GM11168 (cell line): ENCODE measurements around the gene TMEM63A.
"Not testable (repeated sequence)": the region's sequence is repeated elsewhere in the genome, so short reads cannot be mapped to it uniquely, and the experiment has no call there.

ENCODE experiments used
- in situ Hi-C: fragments of 300-500 bp; cut with MboI; formaldehyde crosslinking; loops from one replicate; pipeline ENCODE4 v1.12.0; 2022; ENCODE audit warnings: low sequenced_read_pairs; ENCODE audit not compliant: unreplicated experiment

The TMEM63A gene

GRCh38 chr1:225881959-225882693 is at the start of gene TMEM63A:
Gene TMEM63A, minus strand, starts transcription at chr1:225882380. Its CDS starts 4,800 bp downstream, at chr1:225877580.
- in situ Hi-C loops, result no loop called here

DNA sequence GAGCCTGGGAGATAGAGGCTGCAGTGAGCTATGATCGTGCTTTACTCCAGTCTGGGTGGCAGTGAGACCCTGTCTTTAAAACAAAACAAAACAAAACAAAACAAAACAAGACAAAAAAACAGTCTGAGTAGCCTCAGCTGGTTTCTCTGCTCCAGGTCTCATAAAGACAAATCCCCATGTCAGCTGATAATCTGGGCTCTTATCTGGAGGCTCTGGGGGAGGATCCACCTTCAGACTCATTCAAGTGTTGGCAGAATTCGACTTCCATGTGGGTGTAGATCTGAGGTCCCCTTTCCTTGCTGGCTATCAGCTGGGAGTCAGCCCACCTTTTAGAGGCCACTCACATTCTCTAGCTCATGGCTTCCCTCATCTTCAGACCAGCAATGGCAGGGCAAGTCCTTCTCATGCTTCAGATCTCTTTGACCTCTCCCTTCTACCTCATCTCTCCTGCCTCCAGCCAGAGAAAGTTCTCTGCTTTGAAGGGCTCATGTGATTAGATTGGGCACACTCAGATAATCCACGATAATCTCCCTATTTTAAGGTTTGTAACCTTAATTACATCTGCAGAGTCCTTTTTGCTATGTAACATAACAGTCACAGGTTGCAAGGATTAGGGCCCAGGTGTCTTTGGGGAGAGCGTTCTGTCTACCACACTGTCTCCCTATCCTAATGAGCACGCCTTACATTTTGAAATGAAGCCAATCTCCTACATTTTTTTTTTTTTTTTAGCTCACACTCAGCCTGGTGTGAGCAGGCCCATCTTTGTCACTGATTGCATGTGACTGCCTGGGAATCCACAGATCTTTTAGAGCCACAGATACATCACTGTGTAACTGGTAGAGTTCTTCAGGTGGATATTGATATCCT is 49.3 kb upstream of the TMEM63A start:
- in situ Hi-C loops, result no loop called here

DNA sequence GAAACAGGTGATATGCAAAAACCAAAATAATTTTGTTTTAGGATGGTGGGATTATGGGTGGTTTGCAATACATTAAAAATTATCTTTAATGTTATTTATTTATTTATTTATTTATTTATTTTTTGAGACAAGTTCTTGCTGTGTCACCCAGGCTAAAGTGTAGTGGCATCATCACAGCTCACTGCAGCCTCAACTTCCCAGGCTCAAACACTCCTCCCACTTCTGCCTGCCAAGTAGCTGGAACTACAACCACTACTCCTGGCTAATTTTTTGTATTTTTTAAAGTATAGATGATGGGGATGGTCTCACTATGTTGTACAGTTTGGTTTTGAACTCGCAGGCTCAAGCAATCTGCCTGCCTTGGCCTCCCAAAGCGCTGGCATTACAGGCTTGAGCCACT is 48.4 kb upstream of the TMEM63A start:
- in situ Hi-C loops, result no loop called here

- in situ Hi-C loops, result not testable (repeated sequence)
Measured at GRCh38 chr1:225929462-225929861, 47.3 kb upstream of the TMEM63A start.

- in situ Hi-C loops, result no loop called here
Measured at GRCh38 chr1:225928186-225929175, 46.3 kb upstream of the TMEM63A start.

DNA sequence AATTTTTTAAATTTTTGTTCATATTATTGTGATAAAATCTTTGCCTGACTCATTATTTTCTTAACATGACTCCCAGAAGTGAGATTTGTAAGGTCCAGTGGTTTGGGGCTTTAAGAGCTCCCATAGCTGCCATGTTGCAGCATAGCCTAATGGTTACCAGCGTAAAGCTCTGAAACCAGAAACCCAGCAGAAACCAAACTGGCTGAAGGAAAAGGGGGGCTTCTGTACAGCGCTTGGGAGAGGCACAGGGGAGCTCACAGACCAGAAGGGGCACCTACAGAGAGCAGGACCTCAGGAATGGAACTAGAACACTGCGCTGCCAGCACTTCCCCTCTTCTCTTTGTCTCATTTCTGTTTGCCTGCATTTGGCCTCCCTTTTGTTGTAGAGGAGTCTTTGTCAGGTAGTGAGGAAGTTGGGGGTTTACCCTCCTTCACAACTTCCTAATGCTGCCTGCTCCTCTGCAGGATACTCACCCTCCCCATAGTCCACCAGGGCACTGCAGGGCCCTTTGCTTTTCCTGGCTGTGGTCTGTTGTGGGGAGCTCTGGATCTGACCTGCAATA is 44.5 kb upstream of the TMEM63A start:
- in situ Hi-C loops, result no loop called here

- in situ Hi-C loops, result loop anchor here (25.0 kb wide), 1 partner anchor 437 kb away; no protein-coding TSS in a partner anchor
Measured at GRCh38 chr1:225923692-225924555, 41.7 kb upstream of the TMEM63A start, which contains the start of gene PYCR2. Gene PYCR2, minus strand, starts transcription at chr1:225924250. Its CDS starts 140 bp downstream, at chr1:225924110.

DNA sequence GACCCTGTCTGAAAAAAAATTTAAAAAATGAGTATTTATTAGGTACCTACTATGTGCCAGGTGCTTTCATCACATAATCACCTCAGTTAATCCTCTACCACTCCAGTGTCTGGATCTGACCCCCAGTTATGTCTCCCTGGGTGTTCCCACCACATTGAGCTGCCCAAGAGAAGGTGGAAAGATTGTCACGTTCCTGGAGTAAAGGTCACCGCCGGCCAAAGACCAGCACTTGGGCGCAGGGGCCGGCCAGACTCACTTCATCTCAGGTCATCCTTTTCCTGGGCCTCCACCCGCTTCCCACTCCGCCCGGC is 41.2 kb upstream of the TMEM63A start:
- in situ Hi-C loops, result loop anchor here (25.0 kb wide), 1 partner anchor 436 kb away; no protein-coding TSS in a partner anchor

- in situ Hi-C loops, result loop anchor here (25.0 kb wide), 1 partner anchor 435 kb away; no protein-coding TSS in a partner anchor
Measured at GRCh38 chr1:225921734-225922709, 39.8 kb upstream of the TMEM63A start.

DNA sequence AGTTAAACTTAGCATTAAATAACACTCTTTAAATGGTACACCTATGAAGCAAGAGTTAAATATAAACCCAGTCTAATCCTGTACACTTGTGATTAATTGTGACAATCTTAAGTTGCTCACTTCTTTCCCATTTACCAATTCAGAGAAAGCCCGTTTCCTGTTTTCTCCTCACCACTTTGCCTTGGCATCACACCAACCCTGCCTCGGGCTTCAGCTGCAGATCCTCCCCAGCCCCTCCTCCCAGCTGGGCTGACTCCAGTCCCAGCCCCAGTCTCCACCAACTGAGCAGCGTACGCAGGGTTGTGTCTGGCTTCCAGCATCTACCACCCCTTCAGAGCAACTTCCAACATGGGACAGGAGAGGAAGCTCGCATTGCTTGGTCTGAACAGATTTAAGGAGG is 37.7 kb upstream of the TMEM63A start:
- in situ Hi-C loops, result loop anchor here (25.0 kb wide), 1 partner anchor 433 kb away; no protein-coding TSS in a partner anchor

DNA sequence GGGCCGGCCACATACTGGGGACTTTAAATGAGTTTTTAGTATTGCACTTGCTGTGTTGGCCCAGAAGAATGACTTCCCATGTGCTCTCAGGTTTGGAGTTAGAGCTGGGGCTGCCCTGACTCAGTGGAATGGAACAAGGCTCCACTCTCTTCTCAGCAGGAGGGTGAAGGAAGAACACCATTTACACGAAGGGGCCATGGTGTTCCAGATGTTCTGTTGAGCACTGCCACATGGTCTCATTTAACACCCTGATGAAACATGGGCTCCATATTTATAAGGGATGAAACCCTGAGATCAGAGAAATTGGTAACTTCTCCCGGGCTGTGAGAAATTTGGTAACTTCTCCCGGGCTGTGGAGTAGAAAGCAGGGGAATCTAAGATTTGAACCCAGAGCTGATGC is 36.1 kb upstream of the TMEM63A start:
- in situ Hi-C loops, result loop anchor here (25.0 kb wide), 1 partner anchor 431 kb away; no protein-coding TSS in a partner anchor

- in situ Hi-C loops, result loop anchor here (25.0 kb wide), 1 partner anchor 430 kb away; no protein-coding TSS in a partner anchor
Measured at GRCh38 chr1:225917536-225917935, 35.4 kb upstream of the TMEM63A start.

- in situ Hi-C loops, result loop anchor here (25.0 kb wide), 1 partner anchor 430 kb away; no protein-coding TSS in a partner anchor
Measured at GRCh38 chr1:225917101-225917500, 34.9 kb upstream of the TMEM63A start.

- in situ Hi-C loops, result loop anchor here (25.0 kb wide), 1 partner anchor 428 kb away; no protein-coding TSS in a partner anchor
Measured at GRCh38 chr1:225915538-225915991, 33.4 kb upstream of the TMEM63A start.

DNA sequence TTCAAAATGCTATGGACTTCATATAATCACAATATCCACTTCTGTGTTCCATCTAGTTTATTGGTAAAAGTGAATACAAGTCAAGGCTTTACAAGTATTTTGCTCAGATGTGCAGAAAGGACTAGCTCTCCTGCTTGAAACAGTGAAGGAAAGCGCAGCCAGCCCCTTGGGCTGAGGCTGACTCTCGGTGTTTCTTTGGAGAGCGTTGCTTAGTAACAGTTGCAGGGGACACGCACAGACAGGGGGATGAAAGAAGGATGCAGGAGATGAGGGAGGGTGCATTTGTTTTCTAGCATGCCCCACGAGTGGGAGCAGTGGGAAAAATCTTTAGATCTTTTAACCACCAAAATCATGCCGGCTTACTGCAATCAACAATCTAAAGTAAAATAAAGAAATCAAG is 32.8 kb upstream of the TMEM63A start:
- in situ Hi-C loops, result loop anchor here (25.0 kb wide), 1 partner anchor 428 kb away; no protein-coding TSS in a partner anchor

DNA sequence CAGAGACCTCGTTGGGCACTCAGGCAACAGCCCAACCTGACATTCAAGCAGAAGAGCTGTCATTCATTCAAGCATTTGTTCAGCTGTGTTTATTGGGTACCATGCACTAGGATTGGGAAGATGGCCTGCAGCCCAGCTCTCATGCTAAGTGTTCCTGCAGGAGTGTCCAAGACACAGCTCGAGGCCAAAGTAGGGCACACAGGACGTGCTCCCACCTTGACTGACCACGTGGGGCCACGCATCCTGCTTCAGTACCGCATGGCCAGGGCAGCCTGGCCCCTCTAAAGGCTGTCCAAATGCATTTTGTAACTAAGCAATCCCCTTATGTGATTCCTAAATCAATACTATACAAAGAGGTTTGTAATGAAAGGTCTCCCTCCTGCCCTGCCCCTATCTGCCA is 32.2 kb upstream of the TMEM63A start:
- in situ Hi-C loops, result loop anchor here (25.0 kb wide), 1 partner anchor 427 kb away; no protein-coding TSS in a partner anchor
